ENCODE measurements around the gene GTF2A1.

GTF2A1 gene

DNA sequence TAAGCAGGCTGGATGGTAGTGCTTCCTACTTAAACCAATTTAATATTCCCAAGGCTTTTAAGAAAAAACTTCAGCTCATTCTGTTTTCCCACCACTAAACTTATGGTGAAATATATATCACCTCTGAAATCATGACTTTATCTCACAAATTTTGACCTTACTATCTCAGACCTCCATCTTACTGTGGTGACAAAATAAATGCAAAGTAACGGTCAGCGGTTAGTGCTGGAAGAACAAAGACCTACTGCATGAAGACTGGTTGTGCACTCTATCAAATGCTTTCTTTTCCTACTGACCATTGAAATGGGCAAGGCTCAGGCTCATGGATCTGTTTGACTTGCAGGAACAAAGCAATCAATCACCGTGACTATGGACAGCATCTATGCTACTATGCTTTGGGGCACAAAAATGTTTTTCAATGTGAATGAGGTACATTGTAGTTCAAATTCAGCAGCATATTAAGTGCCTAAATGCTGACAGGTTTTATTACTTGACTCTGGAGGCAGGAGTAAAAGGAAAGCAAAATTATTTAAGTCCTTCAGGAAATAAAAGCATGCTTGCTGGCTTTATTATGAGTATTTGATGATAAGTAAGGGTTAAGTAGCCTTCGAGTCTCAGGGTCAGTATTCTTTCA is 43.1 kb upstream of the GTF2A1 start:
- no peak for TF ChIP-seq CTCF (IDR thresholded peaks at IDR 0.05; ENCODE audit: insufficient read depth, low read depth, low read length, missing control alignments)
- no peak for DNase-seq (ENCODE audit: low read depth)

GRCh38 chr14:81261176-81261575 is 40.4 kb upstream of the GTF2A1 start:
- TF ChIP-seq CTCF (IDR thresholded peaks at IDR 0.05; ENCODE audit: insufficient read depth, low read depth, low read length, missing control alignments): no peak
- no peak overlapping the region for H3K4me3 ChIP-seq (ENCODE audit: low read depth, low read length)
- no peak for DNase-seq (ENCODE audit: low read depth)

More for the DNA sequence above, 43.1 kb upstream of the GTF2A1 start:
- no peak overlapping the region for H3K4me3 ChIP-seq (ENCODE audit: low read depth, low read length)

GRCh38 chr14:81260732-81261131 is 40.0 kb upstream of the GTF2A1 start:
- H3K4me3 ChIP-seq (ENCODE audit: low read depth, low read length): no peak overlapping the region
- DNase-seq (ENCODE audit: low read depth): no peak
- TF ChIP-seq CTCF (IDR thresholded peaks at IDR 0.05; ENCODE audit: insufficient read depth, low read depth, low read length, missing control alignments): no peak

GRCh38 chr14:81256289-81256960 is 35.7 kb upstream of the GTF2A1 start:
- no peak for TF ChIP-seq CTCF (IDR thresholded peaks at IDR 0.05; ENCODE audit: insufficient read depth, low read depth, low read length, missing control alignments)
- H3K4me3 ChIP-seq (ENCODE audit: low read depth, low read length): no peak overlapping the region
- DNase-seq (ENCODE audit: low read depth): no peak

- no peak for TF ChIP-seq CTCF (IDR thresholded peaks at IDR 0.05; ENCODE audit: insufficient read depth, low read depth, low read length, missing control alignments)
- no peak for DNase-seq (ENCODE audit: low read depth)
- H3K4me3 ChIP-seq (ENCODE audit: low read depth, low read length): no peak overlapping the region
Measured at GRCh38 chr14:81252278-81252677, 31.5 kb upstream of the GTF2A1 start.

DNA sequence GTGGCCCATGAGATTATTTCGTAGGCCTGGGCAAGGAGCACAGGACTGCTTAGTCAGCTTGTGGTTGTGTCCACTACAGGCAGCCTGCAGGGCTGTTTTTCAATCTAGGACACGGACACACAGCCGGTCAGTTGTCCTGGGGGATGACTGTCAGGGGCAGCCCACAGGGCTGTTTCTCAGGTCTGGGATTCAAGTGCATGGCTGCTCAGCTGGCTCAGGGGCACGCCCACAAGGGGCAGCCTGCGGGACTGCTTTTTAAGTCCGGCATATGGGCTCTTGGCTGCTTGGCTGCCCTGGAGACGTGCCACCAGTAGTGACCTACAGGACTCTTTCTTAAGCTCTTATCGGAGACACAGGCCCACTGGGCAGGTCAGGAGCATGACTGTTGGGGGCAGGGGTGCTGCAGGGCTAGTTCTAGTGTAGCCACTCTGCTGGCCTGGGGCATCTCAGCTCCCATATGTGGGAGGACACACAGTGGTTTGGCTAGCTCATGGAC is 26.6 kb upstream of the GTF2A1 start:
- TF ChIP-seq CTCF (IDR thresholded peaks at IDR 0.05; ENCODE audit: insufficient read depth, low read depth, low read length, missing control alignments): no peak
- H3K4me3 ChIP-seq (ENCODE audit: low read depth, low read length): no peak overlapping the region
- DNase-seq (ENCODE audit: low read depth): no peak

Data from GM12865 (cell line).